OCI-LY1 (cell line): ENCODE data around the gene GPR155.

ENCODE experiments used
- H2AFZ ChIP-seq: fragments of 200-600 bp; sonication (generic), shearing (Covaris generic); 2 replicates; pipeline ENCODE4 v1.6.0; 2014; ENCODE audit warnings: antibody characterized with exemption, mild to moderate bottlenecking, low read length
- H3F3A ChIP-seq: fragments of 200-600 bp; sonication (generic), shearing (Covaris generic); 2 replicates; pipeline ENCODE4 v1.6.0; 2014; ENCODE audit warnings: mild to moderate bottlenecking, antibody characterized with exemption, low read length, moderate library complexity; ENCODE audit not compliant: insufficient read depth
- H3K27ac ChIP-seq: fragments of 200-600 bp; sonication (generic); 2 replicates; pipeline ENCODE4 v1.5.1; 2014; ENCODE audit warnings: low read length, mixed run types, mild to moderate bottlenecking, low read depth; ENCODE audit not compliant: poor library complexity, severe bottlenecking
- H3K27me3 ChIP-seq: fragments of 200-600 bp; sonication (generic); 2 replicates; pipeline ENCODE4 v1.6.0; 2014; ENCODE audit warnings: antibody characterized with exemption, mild to moderate bottlenecking, low read length, moderate library complexity; ENCODE audit not compliant: insufficient read depth
- H3K36me3 ChIP-seq: fragments of 200-600 bp; sonication (generic); 2 replicates; pipeline ENCODE4 v1.6.1; 2014; ENCODE audit warnings: mild to moderate bottlenecking, antibody characterized with exemption, low read length, moderate library complexity, mixed read lengths; ENCODE audit not compliant: insufficient read depth
- H3K4me1 ChIP-seq: fragments of 200-600 bp; sonication (generic); 2 replicates; pipeline ENCODE4 v1.5.1; 2014; ENCODE audit warnings: mild to moderate bottlenecking, low read length, moderate library complexity; ENCODE audit not compliant: insufficient read depth, severe bottlenecking
- H3K4me2 ChIP-seq: fragments of 200-600 bp; sonication (generic), shearing (Covaris generic); 2 replicates; pipeline ENCODE4 v1.6.1; 2014; ENCODE audit warnings: low read length
- H3K4me3 ChIP-seq: fragments of 200-600 bp; sonication (generic); 2 replicates; pipeline ENCODE4 v1.5.1; 2014; ENCODE audit warnings: low read length, low read depth, mild to moderate bottlenecking, mixed read lengths; ENCODE audit not compliant: poor library complexity, severe bottlenecking
- H3K79me2 ChIP-seq: fragments of 200-600 bp; shearing (Covaris generic); 2 replicates; pipeline ENCODE4 v1.6.1; 2016; ENCODE audit warnings: mixed run types, low read length, mixed read lengths; ENCODE audit not compliant: insufficient read depth
- H3K9ac ChIP-seq: fragments of 200-600 bp; sonication (generic), shearing (Covaris generic); 2 replicates; pipeline ENCODE4 v1.6.1; 2014; ENCODE audit warnings: mild to moderate bottlenecking, low read length, mixed read lengths
- H3K9me2 ChIP-seq: fragments of 200-600 bp; sonication (generic), shearing (Covaris generic); 2 replicates; pipeline ENCODE4 v1.6.1; 2014; ENCODE audit warnings: low read depth, mild to moderate bottlenecking, low read length, mixed read lengths
- H3K9me3 ChIP-seq: fragments of 200-600 bp; shearing (Covaris generic); 2 replicates; pipeline ENCODE4 v1.6.1; 2014; ENCODE audit warnings: low read length, mixed read lengths
- H4K20me1 ChIP-seq: fragments of 200-600 bp; sonication (generic), shearing (Covaris generic); 2 replicates; pipeline ENCODE4 v1.6.0; 2016; ENCODE audit warnings: mild to moderate bottlenecking, low read length; ENCODE audit not compliant: insufficient read depth
- EZH2 ChIP-seq: fragments of 200-600 bp; sonication (generic), shearing (Covaris generic); IDR thresholded peaks from 2 replicates; pipeline ENCODE4 v1.8.0; 2017; ENCODE audit warnings: borderline replicate concordance, mixed run types, mild to moderate bottlenecking, antibody characterized with exemption, low read length, moderate library complexity, mixed read lengths
- TF ChIP-seq, protein P1 (sequence below): fragments of 200-600 bp; sonication (generic), shearing (Covaris generic); IDR thresholded peaks from 2 replicates; pipeline ENCODE4 v1.5.1; 2017; ENCODE audit warnings: mild to moderate bottlenecking, antibody characterized with exemption, low read length, moderate library complexity, mixed read lengths

The GPR155 gene

GRCh38 chr2:174403628-174404027 lies 83.2 kb downstream of the GPR155 start:
- H3K36me3 ChIP-seq: peaks cover 22% of the 10 kb centered on the region
- no peak overlapping the region for H3K4me2 ChIP-seq
- no peak overlapping the region for H2AFZ ChIP-seq
- H4K20me1 ChIP-seq: no peaks in the 10 kb centered on the region
- no peaks in the 10 kb centered on the region for H3F3A ChIP-seq
- H3K9me3 ChIP-seq: no peaks in the 10 kb centered on the region
- TF ChIP-seq, protein P1, sequence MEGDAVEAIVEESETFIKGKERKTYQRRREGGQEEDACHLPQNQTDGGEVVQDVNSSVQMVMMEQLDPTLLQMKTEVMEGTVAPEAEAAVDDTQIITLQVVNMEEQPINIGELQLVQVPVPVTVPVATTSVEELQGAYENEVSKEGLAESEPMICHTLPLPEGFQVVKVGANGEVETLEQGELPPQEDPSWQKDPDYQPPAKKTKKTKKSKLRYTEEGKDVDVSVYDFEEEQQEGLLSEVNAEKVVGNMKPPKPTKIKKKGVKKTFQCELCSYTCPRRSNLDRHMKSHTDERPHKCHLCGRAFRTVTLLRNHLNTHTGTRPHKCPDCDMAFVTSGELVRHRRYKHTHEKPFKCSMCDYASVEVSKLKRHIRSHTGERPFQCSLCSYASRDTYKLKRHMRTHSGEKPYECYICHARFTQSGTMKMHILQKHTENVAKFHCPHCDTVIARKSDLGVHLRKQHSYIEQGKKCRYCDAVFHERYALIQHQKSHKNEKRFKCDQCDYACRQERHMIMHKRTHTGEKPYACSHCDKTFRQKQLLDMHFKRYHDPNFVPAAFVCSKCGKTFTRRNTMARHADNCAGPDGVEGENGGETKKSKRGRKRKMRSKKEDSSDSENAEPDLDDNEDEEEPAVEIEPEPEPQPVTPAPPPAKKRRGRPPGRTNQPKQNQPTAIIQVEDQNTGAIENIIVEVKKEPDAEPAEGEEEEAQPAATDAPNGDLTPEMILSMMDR: no peak
- TF ChIP-seq EZH2: no peak
- H3K9me2 ChIP-seq: no peaks in the 10 kb centered on the region
- no peak overlapping the region for H3K27ac ChIP-seq
- H3K4me3 ChIP-seq: no peak overlapping the region
- no peaks in the 10 kb centered on the region for H3K4me1 ChIP-seq
- H3K79me2 ChIP-seq: no peaks in the 10 kb centered on the region
- H3K27me3 ChIP-seq: no peaks in the 10 kb centered on the region
- no peak overlapping the region for H3K9ac ChIP-seq

DNA sequence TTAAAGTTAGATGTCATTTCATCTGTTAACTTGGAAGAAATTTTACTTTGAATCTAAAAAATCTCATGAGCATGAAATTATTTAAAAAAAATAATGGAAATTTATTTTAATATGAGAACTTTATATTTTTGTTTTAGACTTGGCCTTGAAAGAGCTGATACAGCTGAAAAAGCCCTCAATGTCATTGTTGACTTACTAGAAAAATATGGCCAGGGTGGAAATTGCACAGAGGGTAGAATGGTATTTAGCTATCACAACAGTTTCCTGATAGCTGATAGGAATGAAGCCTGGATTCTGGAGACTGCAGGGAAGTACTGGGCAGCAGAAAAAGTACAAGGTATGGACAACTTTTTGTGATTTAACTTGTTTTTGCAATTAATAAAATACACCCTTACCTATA lies 86.0 kb downstream of the GPR155 start:
- no peak for TF ChIP-seq EZH2
- TF ChIP-seq, protein P1: no peak
- no peak overlapping the region for H2AFZ ChIP-seq
- peaks cover 22% of the 10 kb centered on the region for H3K36me3 ChIP-seq
- no peaks in the 10 kb centered on the region for H3K9me2 ChIP-seq
- peaks cover 9% of the 10 kb centered on the region for H3K4me1 ChIP-seq
- no peaks in the 10 kb centered on the region for H3K27me3 ChIP-seq
- no peak overlapping the region for H3K4me2 ChIP-seq
- H3K79me2 ChIP-seq: no peaks in the 10 kb centered on the region
- H3K4me3 ChIP-seq: no peak overlapping the region
- H3K27ac ChIP-seq: no peak overlapping the region
- H4K20me1 ChIP-seq: no peaks in the 10 kb centered on the region
- H3F3A ChIP-seq: 0 out of 2 replicates have a peak, but pooled peaks cover 4% of the 10 kb centered on the region
- H3K9me3 ChIP-seq: no peaks in the 10 kb centered on the region
- no peak overlapping the region for H3K9ac ChIP-seq

- Histone ChIP-seq H3K4me1 (peaks cover 18% of the 10 kb centered on the region), H3K9me3 (no peaks in the 10 kb centered on the region), H2AFZ (no peak overlapping the region), H3K27me3 (no peaks in the 10 kb centered on the region), H3K36me3 (peaks cover 22% of the 10 kb centered on the region), H3K27ac (no peak overlapping the region), H3K9ac (no peak overlapping the region), H3K9me2 (no peaks in the 10 kb centered on the region), H4K20me1 (no peaks in the 10 kb centered on the region), H3K4me2 (no peak overlapping the region), H3K79me2 (peaks cover 11% of the 10 kb centered on the region), H3K4me3 (no peak overlapping the region), H3F3A (0 out of 2 replicates have a peak, but pooled peaks cover 4% of the 10 kb centered on the region)
- TF ChIP-seq, protein P1: no peak
- TF ChIP-seq EZH2: no peak
These were observed 87.7 kb downstream of the GPR155 start for GRCh38 chr2:174399171-174399570.
